Smooth muscle cell (in vitro differentiated cells): ENCODE measurements around the gene TBC1D22A. TPM values are rescaled to one million over a fixed set of nuclear protein-coding genes. Genes with fewer than 3 reads are reported as not detected.

Experiments used
- DNase-seq: peaks from one replicate; lab custom pipeline; 2025; ENCODE audit not compliant: unreplicated experiment; lab: John Stamatoyannopoulos, UW
- H2AFZ ChIP-seq: fragments of 200-600 bp; sonication (generic); 2 replicates; pipeline ENCODE4 v1.6.0; 2016; ENCODE audit warnings: antibody characterized with exemption, low read depth, mild to moderate bottlenecking
- H3F3A ChIP-seq: fragments of 200-600 bp; sonication (generic); 2 replicates; pipeline ENCODE4 v1.6.0; 2017; ENCODE audit warnings: antibody characterized with exemption, low read depth
- H3K27ac ChIP-seq: fragments of 200-600 bp; sonication (generic); 2 replicates; pipeline ENCODE4 v1.5.1; 2016; ENCODE audit warnings: low read depth, mild to moderate bottlenecking
- H3K27me3 ChIP-seq: fragments of 200-600 bp; sonication (generic); 2 replicates; pipeline ENCODE4 v1.6.1; 2016; ENCODE audit warnings: low read depth, mild to moderate bottlenecking
- H3K36me3 ChIP-seq: fragments of 200-600 bp; sonication (generic); 2 replicates; pipeline ENCODE4 v1.5.1; 2016; ENCODE audit warnings: low read depth
- H3K4me1 ChIP-seq: fragments of 200-600 bp; sonication (generic); 2 replicates; pipeline ENCODE4 v1.5.1; 2016; ENCODE audit warnings: low read depth
- H3K4me2 ChIP-seq: fragments of 200-600 bp; sonication (generic); 2 replicates; pipeline ENCODE4 v1.6.0; 2016; ENCODE audit warnings: mild to moderate bottlenecking
- H3K4me3 ChIP-seq: fragments of 200-600 bp; sonication (generic); 2 replicates; pipeline ENCODE4 v1.5.1; 2016; ENCODE audit warnings: mild to moderate bottlenecking
- H3K79me2 ChIP-seq: fragments of 200-600 bp; sonication (generic); 2 replicates; pipeline ENCODE4 v1.6.0; 2016; ENCODE audit warnings: low read depth, mild to moderate bottlenecking
- H3K9ac ChIP-seq: fragments of 200-600 bp; sonication (generic); 2 replicates; pipeline ENCODE4 v1.6.0; 2016; ENCODE audit warnings: low read depth
- H3K9me3 ChIP-seq: fragments of 200-600 bp; sonication (generic); replicated peaks from 2 replicates; pipeline ENCODE4 v1.5.1; 2016; ENCODE audit warnings: low read depth
- H4K20me1 ChIP-seq: fragments of 200-600 bp; sonication (generic); 2 replicates; pipeline ENCODE4 v1.6.0; 2016; ENCODE audit warnings: low read depth
- CTCF ChIP-seq: fragments of 200-600 bp; sonication (generic); IDR thresholded peaks from 2 replicates; pipeline ENCODE4 v1.5.1; 2017; ENCODE audit warnings: borderline replicate concordance, mild to moderate bottlenecking, antibody characterized with exemption; ENCODE audit not compliant: insufficient read depth, poor library complexity, severe bottlenecking
- WGBS: methylation state at CpG from one replicate; pipeline ENCODE4 v1.1.7; 2016; ENCODE audit warnings: low lambda C conversion rate; 5-methylcytosine and 5-hydroxymethylcytosine counted together
- polyA plus RNA-seq: library from polyadenylated mRNA; unstranded; fragments of >200 nt; fragmentation: Nextera tagmentation; extraction: Ambion mirVana; gene quantifications from 2 replicates; pipeline ENCODE4 v1.2.1, GENCODE V29; 2016
- total RNA-seq: library from RNA; depleted of rRNA; stranded (reverse); fragments of >200 nt; gene quantifications from 2 replicates; pipeline ENCODE4 v1.2.3, GENCODE V29; 2014

The TBC1D22A gene
- total and polyA plus RNA-seq, 2 experiments from 2014 or later: 12.5 to 14.4 TPM

GRCh38 chr22:47018010-47018910, 255.8 kb downstream of the TBC1D22A start:
- no peak overlapping the region for H3K4me2 ChIP-seq
- no peak overlapping the region for H3K27ac ChIP-seq
- no peaks in the 10 kb centered on the region for H3K79me2 ChIP-seq
- no peak for DNase-seq
- TF ChIP-seq CTCF: no peak
- H3F3A ChIP-seq: no peaks in the 10 kb centered on the region
- H3K27me3 ChIP-seq: no peaks in the 10 kb centered on the region
- no peaks in the 10 kb centered on the region for H3K9me3 ChIP-seq
- 96% methylated on average over 32 of the region's 32 CpGs for WGBS
- no peak overlapping the region for H2AFZ ChIP-seq
- H3K4me1 ChIP-seq: no peaks in the 10 kb centered on the region
- no peak overlapping the region for H3K4me3 ChIP-seq
- H4K20me1 ChIP-seq: peaks cover 55% of the 10 kb centered on the region
- no peak overlapping the region for H3K9ac ChIP-seq
- H3K36me3 ChIP-seq: no peaks in the 10 kb centered on the region

- H4K20me1 ChIP-seq: peaks cover 47% of the 10 kb centered on the region
- H3K9ac ChIP-seq: no peak overlapping the region
- TF ChIP-seq CTCF: no peak
- no peaks in the 10 kb centered on the region for H3K27me3 ChIP-seq
- no peak for DNase-seq
- H3K79me2 ChIP-seq: no peaks in the 10 kb centered on the region
- WGBS: 94% methylated on average over 22 of the region's 22 CpGs
- H3K4me1 ChIP-seq: no peaks in the 10 kb centered on the region
- H3K4me3 ChIP-seq: no peak overlapping the region
- H3K9me3 ChIP-seq: no peaks in the 10 kb centered on the region
- no peak overlapping the region for H3K4me2 ChIP-seq
- no peak overlapping the region for H3K27ac ChIP-seq
- H3F3A ChIP-seq: no peaks in the 10 kb centered on the region
- no peaks in the 10 kb centered on the region for H3K36me3 ChIP-seq
- H2AFZ ChIP-seq: no peak overlapping the region
Measured at GRCh38 chr22:47019012-47019790, 256.8 kb downstream of the TBC1D22A start.

- Histone ChIP-seq H3K79me2 (no peaks in the 10 kb centered on the region), H3K27ac (no peak overlapping the region), H3K9ac (no peak overlapping the region), H3K4me3 (no peak overlapping the region), H3K4me1 (no peaks in the 10 kb centered on the region), H4K20me1 (peaks cover 37% of the 10 kb centered on the region), H3K27me3 (no peaks in the 10 kb centered on the region), H3K36me3 (no peaks in the 10 kb centered on the region), H3F3A (no peaks in the 10 kb centered on the region), H2AFZ (no peak overlapping the region), H3K4me2 (no peak overlapping the region), H3K9me3 (no peaks in the 10 kb centered on the region)
- TF ChIP-seq CTCF: no peak
- WGBS: 71% methylated on average over 7 of the region's 7 CpGs
- DNase-seq: no peak
Measured at GRCh38 chr22:47020166-47020565, 257.7 kb downstream of the TBC1D22A start.
